HCT116 (cell line): ENCODE data around the gene PHOX2A. TPM values are rescaled to one million over a fixed set of nuclear protein-coding genes. Genes with fewer than 3 reads are reported as not detected.

ENCODE experiments used
- ATAC-seq: fragments of 200-7000 bp; cut with Tn5 transposase; 2 replicates; pipeline ENCODE4 v1.9.1; 2020; ENCODE audit warnings: mild to moderate bottlenecking, moderate library complexity
- BruUV-seq: library from RNA; stranded (reverse); fragments of 400-500 nt; replicated peaks from 2 replicates; lab custom pipeline; 2021; lab: Mats Ljungman, UMichigan
- CTCF ChIA-PET: fragments of 300-600 bp; sonication (Branson Sonifier 250); formaldehyde crosslinking; loops from one replicate; lab custom pipeline; 2021; ENCODE audit warnings: antibody characterized with exemption; lab: Charles Lee
- POLR2A ChIA-PET: fragments of 300-600, 350-600 bp; sonication (Branson Sonifier 250); formaldehyde crosslinking; loops from one replicate; lab custom pipeline; 2021; ENCODE audit warnings: antibody characterized with exemption; lab: Charles Lee
- RAD21 ChIA-PET, 2 experiments: fragments of 300-600 bp; sonication (Branson Sonifier 250); formaldehyde crosslinking; loops; one replicate each; lab custom pipeline; 2023; ENCODE audit warnings: low total read pairs in 2 of 2; ENCODE audit not compliant: uncharacterized antibody in 2 of 2, unreplicated experiment in 2 of 2, low non-redundant PET in 1 of 2; lab: Charles Lee
- DNase-seq: peaks from one replicate; pipeline ENCODE4 v3.0.0-alpha.2; 2010; ENCODE audit warnings: low read depth, low spot score
- H2AFZ ChIP-seq: fragments of 200-600 bp; shearing (Covaris generic), sonication (generic); 2 replicates; pipeline ENCODE4 v1.6.1; 2017; ENCODE audit warnings: low read depth, mixed run types, mixed read lengths, antibody characterized with exemption, low read length; ENCODE audit not compliant: poor library complexity, severe bottlenecking
- H3K27ac ChIP-seq: 2 replicates; pipeline ENCODE4 v1.5.1; 2012; ENCODE audit warnings: low read depth, low read length
- H3K27me3 ChIP-seq: fragments of 200-600 bp; sonication (generic); 2 replicates; pipeline ENCODE4 v1.6.1; 2016; ENCODE audit warnings: mixed run types, low read length, mixed read lengths; ENCODE audit not compliant: insufficient read depth
- H3K36me3 ChIP-seq, 2 experiments: fragments of 200-500 bp in 1 of 2; fragments of 200-600 bp in 1 of 2; sonication (Bioruptor generic) in 1 of 2; sonication (generic) in 1 of 2; 2 replicates each; pipeline versions ENCODE4 v1.5.1 to v1.6.1; 2014 to 2016; ENCODE audit warnings: low read length in 2 of 2, inconsistent platforms in 1 of 2, mixed read lengths in 1 of 2, mixed run types in 1 of 2; ENCODE audit not compliant: insufficient read depth in 2 of 2, control insufficient read depth in 1 of 2
- H3K4me1 ChIP-seq, 2 experiments: fragments of 200-600 bp in 1 of 2; sonication (generic) in 1 of 2; 2 replicates each; pipeline versions ENCODE4 v1.5.1 to v1.6.1; 2012 to 2017; ENCODE audit warnings: low read length in 2 of 2, inconsistent platforms in 1 of 2, mild to moderate bottlenecking in 1 of 2, mixed read lengths in 1 of 2, mixed run types in 1 of 2, moderate library complexity in 1 of 2; ENCODE audit not compliant: insufficient read depth in 2 of 2, control insufficient read depth in 1 of 2
- H3K4me2 ChIP-seq: fragments of 200-600 bp; sonication (generic); 2 replicates; pipeline ENCODE4 v1.6.1; 2017; ENCODE audit warnings: mixed run types, low read length, mixed read lengths
- H3K4me3 ChIP-seq, 2 experiments: fragments of 200-600 bp in 1 of 2; sonication (generic) in 1 of 2; replicated peaks in 1 of 2; 2 replicates each; pipeline ENCODE4 v1.5.1; 2011 to 2016; ENCODE audit warnings: low read length in 2 of 2, control low read depth in 1 of 2, low read depth in 1 of 2, mild to moderate bottlenecking in 1 of 2, mixed read lengths in 1 of 2, mixed run types in 1 of 2
- H3K79me2 ChIP-seq: fragments of 200-600 bp; sonication (generic); 2 replicates; pipeline ENCODE4 v1.6.1; 2017; ENCODE audit warnings: mild to moderate bottlenecking, mixed run types, low read length, moderate library complexity, mixed read lengths; ENCODE audit not compliant: insufficient read depth
- H3K9ac ChIP-seq: fragments of 200-600 bp; sonication (generic); 2 replicates; pipeline ENCODE4 v1.6.1; 2016; ENCODE audit warnings: low read length, mixed read lengths
- H3K9me2 ChIP-seq: fragments of 200-600 bp; sonication (generic), shearing (Covaris generic); 2 replicates; pipeline ENCODE4 v1.6.1; 2017; ENCODE audit warnings: mixed run types, mild to moderate bottlenecking, moderate library complexity; ENCODE audit not compliant: insufficient read depth
- H3K9me3 ChIP-seq, 2 experiments: fragments of 200-500 bp in 1 of 2; fragments of 200-600 bp in 1 of 2; sonication (Bioruptor generic) in 1 of 2; sonication (generic) in 1 of 2; 2 replicates each; pipeline ENCODE4 v1.6.1; 2014 to 2017; ENCODE audit warnings: low read length in 2 of 2, mixed read lengths in 2 of 2, inconsistent platforms in 1 of 2, low read depth in 1 of 2, mild to moderate bottlenecking in 1 of 2, mixed run types in 1 of 2, moderate library complexity in 1 of 2; ENCODE audit not compliant: control insufficient read depth in 1 of 2, insufficient read depth in 1 of 2
- H4K20me1 ChIP-seq: fragments of 200-600 bp; sonication (generic), shearing (Covaris generic); 2 replicates; pipeline ENCODE4 v1.6.1; 2017; ENCODE audit warnings: mixed run types, mild to moderate bottlenecking, moderate library complexity; ENCODE audit not compliant: insufficient read depth
- CTCF ChIP-seq, 3 experiments: fragments of 200-600 bp in 1 of 3; sonication (generic) in 1 of 3; IDR thresholded peaks in 2 of 3; conservative IDR thresholded peaks in 1 of 3; 2 replicates each; pipeline ENCODE4 v1.5.1; 2012 to 2017; ENCODE audit warnings: low read depth in 2 of 3, low read length in 2 of 3, antibody characterized with exemption in 1 of 3, borderline replicate concordance in 1 of 3, control low read depth in 1 of 3, mild to moderate bottlenecking in 1 of 3, mixed read lengths in 1 of 3, mixed run types in 1 of 3, moderate library complexity in 1 of 3; ENCODE audit not compliant: insufficient read depth in 1 of 3
- EGR1 ChIP-seq: IDR thresholded peaks from 2 replicates; pipeline ENCODE4 v1.6.1; 2012; ENCODE audit warnings: low read depth
- ELF1 ChIP-seq: IDR thresholded peaks from 2 replicates; pipeline ENCODE4 v1.6.1; 2012; ENCODE audit warnings: low read depth, borderline replicate concordance
- EZH2phosphoT487 ChIP-seq: fragments of 200-600 bp; IDR thresholded peaks from 2 replicates; pipeline ENCODE4 v1.6.1; 2018; ENCODE audit warnings: antibody characterized with exemption, borderline replicate concordance
- FOSL1 ChIP-seq: IDR thresholded peaks from 2 replicates; pipeline ENCODE4 v1.6.1; 2012; ENCODE audit warnings: low read depth
- JUND ChIP-seq: IDR thresholded peaks from 2 replicates; pipeline ENCODE4 v1.6.1; 2012
- MAX ChIP-seq: IDR thresholded peaks from 2 replicates; pipeline ENCODE4 v1.6.1; 2012
- POLR2A ChIP-seq: IDR thresholded peaks from 2 replicates; pipeline ENCODE4 v1.7.0; 2011; ENCODE audit warnings: borderline replicate concordance; ENCODE audit not compliant: insufficient read depth, insufficient read length; ENCODE audit errors: extremely low read depth
- POLR2AphosphoS5 ChIP-seq: IDR thresholded peaks from 2 replicates; pipeline ENCODE4 v1.6.1; 2011; ENCODE audit warnings: mild to moderate bottlenecking, low read depth, low read length, moderate library complexity
- RAD21 ChIP-seq: IDR thresholded peaks from 2 replicates; pipeline ENCODE4 v1.6.1; 2012; ENCODE audit warnings: low read depth, mild to moderate bottlenecking
- SP1 ChIP-seq: IDR thresholded peaks from 2 replicates; pipeline ENCODE4 v1.6.1; 2012; ENCODE audit warnings: low read depth
- SRF ChIP-seq: IDR thresholded peaks from 2 replicates; pipeline ENCODE4 v1.6.1; 2012; ENCODE audit warnings: low read depth
- TCF7L2 ChIP-seq: IDR thresholded peaks from 2 replicates; pipeline ENCODE4 v1.7.0; 2011; ENCODE audit warnings: borderline replicate concordance, inconsistent platforms; ENCODE audit not compliant: insufficient read depth, insufficient read length; ENCODE audit errors: extremely low read depth
- ZBTB33 ChIP-seq: IDR thresholded peaks from 2 replicates; pipeline ENCODE4 v1.6.1; 2011; ENCODE audit warnings: mild to moderate bottlenecking, low read length, moderate library complexity; ENCODE audit not compliant: insufficient replicate concordance; ENCODE audit errors: extremely low read depth
- intact Hi-C: fragments of 100-400 bp; cut with micrococcal nuclease; formaldehyde crosslinking; loops from 2 replicates; pipeline ENCODE4 v1.10.0; 2022
- total RNA-seq: library from RNA; stranded (reverse); gene quantifications from one replicate; pipeline ENCODE4 v1.2.1, GENCODE V29; 2021; ENCODE audit not compliant: unreplicated experiment

Gene PHOX2A
- total RNA-seq, 1 experiment from 2014 or later = not detected

GRCh38 chr11:72278905-72279304 lies 34.9 kb upstream of the PHOX2A start:
- CTCF ChIA-PET = interaction anchor here (1.5 kb wide), 1 partner anchor 11 kb away, joined by 3 read pairs; no protein-coding TSS in a partner anchor
- H3K27me3 ChIP-seq = no peaks in the 10 kb centered on the region
- DNase-seq (peak; percentile 4), ATAC-seq (peak; percentile 64)
- H3K4me1 ChIP-seq = peaks cover 3 to 13% of the 10 kb centered on the region in 2 experiments; a peak in 2 of 4 replicates
- intact Hi-C loops = no loop called here
- peak overlapping the region; percentile 6 for H2AFZ ChIP-seq
- H3K4me3 ChIP-seq = no peak overlapping the region
- no peaks in the 10 kb centered on the region for H3K36me3 ChIP-seq
- no peak overlapping the region for H3K9ac ChIP-seq
- H3K4me2 ChIP-seq = peak overlapping the region; percentile 49
- H4K20me1 ChIP-seq = no peaks in the 10 kb centered on the region
- H3K27ac ChIP-seq = no peak overlapping the region
- H3K9me2 ChIP-seq = no peaks in the 10 kb centered on the region
- no peaks in the 10 kb centered on the region for H3K79me2 ChIP-seq
- BruUV-seq = no TSS peak
- TF ChIP-seq JUND (0 out of 2 replicates have a peak, but pooled peaks have one; percentile 33), ZBTB33 (no peak), ELF1 (no peak), POLR2AphosphoS5 (no peak), FOSL1 (peak; percentile 51; the same call in 1 of the 2 replicates), SP1 (no peak), RAD21 (no peak), TCF7L2 (no peak)
- POLR2A ChIA-PET = no interaction called here
- H3K9me3 ChIP-seq = no peaks in the 10 kb centered on the region
- RAD21 ChIA-PET = no interaction called here

- ATAC-seq (no peak), DNase-seq (no peak)
- H3K4me2 ChIP-seq = no peak overlapping the region
- no peak overlapping the region for H3K9ac ChIP-seq
- H4K20me1 ChIP-seq = no peaks in the 10 kb centered on the region
- POLR2A ChIA-PET = no interaction called here
- CTCF ChIA-PET = no interaction called here
- RAD21 ChIA-PET = no interaction called here
- H3K9me3 ChIP-seq = no peaks in the 10 kb centered on the region
- H3K27ac ChIP-seq = no peak overlapping the region
- H3K36me3 ChIP-seq = no peaks in the 10 kb centered on the region
- no peak overlapping the region for H2AFZ ChIP-seq
- H3K27me3 ChIP-seq = no peaks in the 10 kb centered on the region
- no peaks in the 10 kb centered on the region for H3K9me2 ChIP-seq
- H3K4me3 ChIP-seq = no peak overlapping the region
- intact Hi-C loops = no loop called here
- peaks cover 3 to 11% of the 10 kb centered on the region in 2 experiments; a peak in 2 of 4 replicates for H3K4me1 ChIP-seq
- no TSS peak for BruUV-seq
- H3K79me2 ChIP-seq = no peaks in the 10 kb centered on the region
- TF ChIP-seq POLR2A (no peak), SRF (no peak), EZH2phosphoT487 (no peak), EGR1 (no peak), CTCF (IDR thresholded peaks at IDR 0.05 in 2 of 3, conservative IDR thresholded peaks at IDR 0.05 in 1 of 3; ENCODE audit: borderline replicate concordance in 1 of 3, insufficient read depth in 1 of 3, low read depth in 2 of 3, low read length in 2 of 3) (no peak), POLR2AphosphoS5 (no peak), MAX (no peak), ZBTB33 (no peak), TCF7L2 (no peak), JUND (no peak)
These were observed 30.5 kb upstream of the PHOX2A start for GRCh38 chr11:72274435-72274834.
